Limb (tissue), 2 donors: Measurements from ENCODE around the gene ENC1.

Experiments
- DNase-seq, 2 donors: peaks; one replicate each; pipeline ENCODE4 v3.0.0-alpha.2; 2016; ENCODE audit errors: extremely low spot score in 2 of 2

Gene ENC1

DNA sequence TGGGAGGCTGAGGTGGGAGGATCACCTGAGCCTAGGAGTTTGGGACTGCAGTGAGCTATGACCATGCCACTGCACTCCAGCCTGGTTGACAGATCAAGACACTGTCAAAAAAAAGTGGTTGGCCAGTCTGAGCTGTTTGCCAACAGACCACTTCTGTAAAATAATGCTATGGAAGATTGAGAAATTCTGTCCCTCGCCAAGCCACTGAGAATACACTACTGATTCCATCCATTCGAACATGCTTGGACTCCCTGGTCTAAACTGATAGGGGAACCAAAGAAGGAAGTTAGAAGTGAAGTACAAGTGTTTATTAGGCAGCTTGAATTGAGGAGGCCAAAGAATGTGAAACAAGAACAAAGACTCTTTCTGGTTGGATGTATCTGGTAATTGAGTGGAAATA lies 27.2 kb downstream of the ENC1 start:
- no peak for DNase-seq

DNA sequence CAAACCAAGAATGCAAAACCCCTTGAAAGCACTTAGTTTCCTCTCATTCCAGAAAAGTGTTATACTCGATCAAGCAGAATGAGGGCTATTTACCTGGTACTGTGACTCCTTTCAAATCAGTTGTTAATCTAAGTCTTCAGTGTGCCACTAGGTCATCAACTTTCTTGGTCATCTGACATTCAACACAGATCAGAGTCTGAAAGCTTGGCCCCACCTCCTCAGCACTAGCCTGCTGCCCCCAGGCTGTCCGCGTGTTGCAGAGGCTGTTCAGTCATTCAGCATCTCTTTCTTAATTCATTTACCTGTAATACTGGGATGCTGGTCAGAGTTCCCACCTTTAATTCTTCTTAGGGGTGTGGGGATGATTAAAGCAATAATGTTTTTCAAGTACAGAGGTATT lies 28.5 kb downstream of the ENC1 start:
- no peak for DNase-seq

DNA sequence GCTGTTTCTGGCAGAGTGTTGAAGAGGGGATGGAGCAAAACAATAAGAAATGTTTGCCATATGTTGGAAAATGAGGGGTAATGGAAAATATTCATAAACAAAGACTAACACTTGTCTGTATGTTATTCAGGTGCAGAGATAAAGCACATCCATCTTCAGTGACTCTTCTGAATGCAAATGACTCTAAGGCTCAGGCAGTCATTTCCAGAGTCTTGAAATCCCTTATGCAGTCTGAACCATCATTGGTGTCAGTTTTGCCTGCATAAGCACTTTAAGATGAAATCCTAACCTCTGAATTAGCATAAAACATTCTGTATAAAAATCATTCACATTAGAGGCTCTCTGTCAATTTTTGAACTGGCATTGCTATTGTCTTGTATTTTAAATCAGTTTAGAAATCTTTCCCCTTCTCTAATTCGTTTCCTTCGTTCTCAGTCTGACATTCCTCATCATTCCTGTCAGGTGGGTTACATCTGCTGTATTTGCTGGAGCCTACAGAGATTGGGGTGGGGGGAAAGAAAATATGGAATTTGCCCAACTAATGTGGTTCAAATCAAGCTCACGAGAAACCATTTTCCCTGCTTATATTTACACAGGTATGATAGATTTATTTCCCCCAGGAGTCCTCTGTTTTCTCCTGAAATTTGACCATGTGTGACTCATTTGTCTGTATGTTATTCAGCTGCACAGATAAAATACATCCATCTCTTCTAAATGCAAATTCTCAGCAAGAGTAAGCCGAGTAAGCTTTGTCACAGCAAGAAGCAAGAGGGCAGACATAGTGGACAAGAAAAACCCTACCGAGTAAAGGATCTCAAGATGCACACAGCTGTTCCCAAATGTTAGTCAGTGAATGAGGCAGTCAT lies 31.6 kb downstream of the ENC1 start:
- no peak for DNase-seq

DNA sequence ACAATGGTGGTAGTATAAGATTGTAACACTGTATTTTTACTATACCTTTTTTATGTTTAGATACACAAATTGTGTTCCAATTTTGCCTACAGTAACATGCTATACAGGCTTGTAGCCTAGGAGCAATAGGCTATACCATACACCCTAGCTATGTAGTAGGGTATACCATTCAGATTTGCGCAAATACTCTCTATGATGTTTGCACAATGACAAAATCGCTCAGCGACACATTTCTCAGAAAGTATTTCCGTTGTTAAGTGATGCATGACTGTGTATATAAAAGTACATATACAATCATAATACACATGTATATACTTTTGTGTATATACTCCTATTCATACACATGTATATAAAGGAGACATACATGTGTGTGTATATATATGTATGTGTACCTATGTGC lies 34.8 kb downstream of the ENC1 start:
- DNase-seq, result no peak

DNA sequence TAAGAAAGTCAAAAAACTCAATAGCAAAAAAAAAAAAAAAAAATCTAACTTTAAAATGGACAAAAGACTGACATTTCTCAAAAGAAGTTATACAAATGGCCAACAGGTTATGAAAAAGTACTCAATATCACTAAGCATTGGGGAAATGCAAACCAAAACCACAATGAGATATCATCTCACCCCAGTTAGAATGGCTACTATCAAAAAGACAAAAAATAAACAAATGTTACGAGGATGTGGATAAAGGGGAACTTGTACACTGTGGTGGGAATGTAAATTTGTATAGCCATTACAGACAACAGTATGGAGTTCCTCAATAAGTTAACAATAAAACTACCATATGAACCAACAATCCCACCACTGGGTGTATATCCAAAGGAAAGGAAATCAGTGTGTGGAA lies 37.2 kb downstream of the ENC1 start:
- DNase-seq, result no peak

DNA sequence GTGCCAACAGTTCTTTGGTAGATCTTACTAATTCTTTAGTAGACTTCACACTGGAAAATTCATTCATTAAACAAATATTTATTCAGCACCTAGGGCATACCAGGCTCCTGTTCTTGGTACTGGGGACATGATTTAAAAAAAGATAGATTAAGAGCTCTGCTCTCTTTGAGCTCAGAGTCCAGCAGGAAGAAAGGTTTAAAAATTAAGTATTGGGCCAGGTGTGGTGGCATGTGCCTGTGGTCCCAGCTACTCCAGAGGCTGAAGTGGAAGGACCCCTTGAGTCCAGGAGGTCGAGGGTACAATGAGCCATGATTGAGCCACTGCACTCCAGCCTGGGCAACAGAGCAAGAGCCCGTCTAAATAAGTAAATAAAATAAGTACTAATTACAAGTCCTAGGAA lies 41.4 kb downstream of the ENC1 start:
- DNase-seq, result no peak

DNA sequence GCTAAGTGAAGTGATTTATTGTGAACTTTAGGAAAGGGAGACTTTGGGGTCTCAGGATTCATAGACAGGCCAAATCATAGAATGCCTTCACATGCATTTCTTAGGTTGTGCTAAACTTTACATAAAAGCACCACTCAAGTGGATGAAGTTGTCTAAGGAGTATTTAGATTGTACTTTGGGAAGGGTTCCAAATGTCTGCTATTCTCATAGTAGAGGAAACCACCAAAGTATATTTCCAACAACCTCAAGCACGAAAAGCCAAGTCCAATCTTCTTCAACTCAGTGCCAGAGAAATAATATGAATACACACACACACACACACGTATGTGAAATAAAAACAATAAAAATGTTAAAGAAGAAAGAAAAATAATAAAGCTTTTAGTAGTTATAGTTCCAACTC lies 41.8 kb downstream of the ENC1 start:
- DNase-seq, result no peak

DNA sequence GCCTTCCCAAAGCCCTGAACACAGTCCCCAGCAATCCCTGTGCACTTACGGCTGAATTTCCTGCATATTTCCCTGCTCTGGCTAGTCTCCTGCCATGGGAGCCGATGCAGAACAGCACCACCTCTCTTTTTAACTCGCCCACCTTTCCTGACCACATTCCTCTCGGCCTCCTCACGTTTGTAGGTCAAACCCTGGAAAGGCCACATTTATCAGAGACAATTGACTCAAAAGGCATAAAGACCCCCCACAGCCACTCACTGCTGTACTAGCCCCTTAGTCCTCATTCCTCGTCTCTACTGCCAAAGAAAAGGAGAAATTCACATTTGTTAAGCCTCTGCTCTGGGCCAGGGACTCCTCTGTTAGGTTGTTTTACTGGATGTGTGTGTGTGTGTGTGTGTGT lies 43.6 kb downstream of the ENC1 start:
- DNase-seq, result no peak

DNA sequence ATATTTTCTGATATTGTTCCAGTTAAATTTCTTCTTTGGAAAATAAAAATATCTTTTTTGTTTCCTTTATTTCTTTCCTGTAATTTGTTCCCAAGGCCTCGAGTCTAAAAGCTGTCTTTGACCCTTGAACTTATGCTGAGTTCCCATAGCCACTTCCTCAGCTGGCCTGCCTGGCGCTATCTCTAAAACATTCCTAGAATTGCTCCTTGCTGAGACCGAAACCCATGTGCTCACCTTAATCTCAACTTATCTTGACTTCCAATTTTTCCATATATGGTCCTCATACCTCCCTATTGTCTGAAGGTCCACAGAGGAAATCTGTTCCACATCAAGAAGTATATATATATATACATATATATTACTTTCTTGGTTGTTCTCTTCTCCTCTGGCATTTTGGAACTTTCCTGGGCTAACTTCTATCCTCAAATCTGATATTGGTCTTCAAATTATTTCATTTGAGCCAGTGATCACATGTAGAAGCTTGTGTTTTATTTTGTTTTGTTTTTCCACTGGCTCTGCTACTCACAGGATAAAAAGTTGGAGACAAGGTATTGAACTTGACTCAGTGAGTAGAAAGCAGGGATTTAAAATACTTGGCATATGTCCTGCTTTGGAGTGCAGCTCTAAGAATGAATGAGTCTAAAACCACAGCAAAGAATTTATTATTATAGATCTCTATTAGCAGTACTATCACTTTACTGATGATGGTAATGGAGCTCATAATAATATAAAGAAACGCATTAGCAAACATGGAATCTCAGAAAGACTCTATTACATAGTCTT lies 45.2 kb downstream of the ENC1 start:
- no peak for DNase-seq

DNA sequence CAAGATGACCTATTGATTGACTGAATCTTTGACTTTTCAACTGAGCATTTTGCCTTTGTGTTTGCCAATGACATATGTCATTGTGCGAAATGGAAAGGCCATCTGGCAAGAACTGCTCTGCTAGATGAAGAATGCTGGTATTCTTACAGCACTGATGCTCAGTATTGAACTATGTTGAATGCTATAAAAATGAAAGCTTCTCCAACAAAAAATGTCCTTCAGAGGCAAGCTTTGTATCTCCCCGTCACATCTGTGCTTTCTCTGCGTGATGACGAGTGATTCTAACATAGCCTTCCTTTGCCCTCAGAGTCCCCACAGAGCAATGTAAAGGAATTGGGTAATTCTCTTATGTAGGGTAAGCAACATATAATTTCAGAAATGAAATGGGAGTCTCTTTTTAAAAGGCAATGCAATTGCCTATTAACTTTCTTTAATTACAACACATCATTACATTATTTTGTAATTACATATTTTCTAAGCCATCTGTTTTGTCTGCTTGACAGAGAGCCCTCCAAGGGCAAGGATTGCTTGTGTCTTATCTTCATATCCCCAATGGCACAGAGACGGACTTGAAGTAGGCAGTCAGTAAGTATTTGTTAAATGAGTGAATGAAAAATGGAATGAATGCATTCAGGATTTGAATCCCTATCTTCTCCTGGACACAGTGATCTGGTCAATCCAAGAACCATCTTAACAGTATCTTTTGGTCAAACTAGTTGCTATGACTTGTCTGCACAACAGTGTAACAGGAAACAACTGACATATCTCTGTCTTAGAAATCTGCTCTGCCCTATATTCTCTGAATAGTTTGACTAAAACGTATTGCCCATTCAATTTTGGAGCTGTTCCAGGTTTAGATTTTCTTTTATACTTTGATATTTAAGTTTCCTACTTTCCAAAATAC lies 46.1 kb downstream of the ENC1 start:
- no peak for DNase-seq

DNA sequence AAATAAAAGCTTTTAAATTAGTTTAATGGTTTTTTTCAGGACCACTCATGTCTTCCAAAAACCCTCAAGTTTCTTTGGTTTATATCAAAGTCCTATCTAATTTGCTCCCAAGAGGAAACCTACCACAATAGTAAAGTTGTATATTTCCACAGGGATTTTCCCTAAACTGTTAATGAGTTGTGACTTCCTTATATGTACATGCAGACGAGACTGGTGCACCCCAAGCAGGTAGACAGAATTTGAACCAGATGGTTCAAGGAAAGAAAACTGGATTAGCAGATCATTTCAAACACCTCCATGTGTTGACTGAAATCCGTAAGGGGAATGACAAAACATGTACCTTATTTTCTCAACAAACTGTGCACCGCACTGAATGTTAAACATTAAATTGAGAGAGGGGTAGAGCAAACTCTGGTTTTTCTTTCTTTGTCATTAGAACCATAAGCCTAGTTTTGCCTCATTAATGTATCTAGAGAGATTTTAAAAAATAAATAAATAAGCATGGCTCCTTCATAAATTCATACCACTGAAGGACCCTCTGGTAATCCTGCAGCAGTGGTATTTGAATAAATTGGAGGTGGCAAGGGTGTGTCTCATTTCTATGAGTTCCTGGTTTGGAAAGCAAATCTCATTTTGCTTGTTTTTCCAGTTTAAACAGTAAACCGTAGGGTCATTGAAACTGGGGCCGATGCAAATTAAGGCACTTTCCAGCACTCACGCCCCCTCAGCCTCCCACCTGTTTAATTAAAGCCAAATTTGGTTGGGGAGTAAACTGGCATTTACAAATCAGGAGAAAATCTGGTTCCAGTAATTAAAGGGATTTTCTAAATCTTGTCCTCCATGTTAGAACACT lies 51.1 kb downstream of the ENC1 start:
- no peak for DNase-seq

DNA sequence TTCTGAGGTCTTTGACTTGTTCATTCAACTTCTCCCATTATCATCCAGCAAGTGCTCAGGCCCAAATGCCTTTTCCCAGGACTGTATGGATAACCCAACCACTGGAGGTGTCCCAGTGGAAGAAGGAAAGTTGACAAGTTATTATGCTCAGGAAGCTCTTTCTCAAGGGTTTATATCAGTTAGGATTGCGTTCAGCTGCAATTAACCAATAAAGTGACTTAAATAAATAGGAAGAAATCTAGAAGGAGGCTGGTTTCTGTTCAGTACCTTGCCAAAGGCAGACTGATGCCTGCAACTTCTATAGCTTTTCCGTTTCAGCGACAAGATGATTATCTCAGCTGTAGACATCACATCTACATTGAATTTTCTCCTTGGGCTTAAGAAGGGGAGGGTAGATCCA lies 52.1 kb downstream of the ENC1 start:
- no peak for DNase-seq

DNA sequence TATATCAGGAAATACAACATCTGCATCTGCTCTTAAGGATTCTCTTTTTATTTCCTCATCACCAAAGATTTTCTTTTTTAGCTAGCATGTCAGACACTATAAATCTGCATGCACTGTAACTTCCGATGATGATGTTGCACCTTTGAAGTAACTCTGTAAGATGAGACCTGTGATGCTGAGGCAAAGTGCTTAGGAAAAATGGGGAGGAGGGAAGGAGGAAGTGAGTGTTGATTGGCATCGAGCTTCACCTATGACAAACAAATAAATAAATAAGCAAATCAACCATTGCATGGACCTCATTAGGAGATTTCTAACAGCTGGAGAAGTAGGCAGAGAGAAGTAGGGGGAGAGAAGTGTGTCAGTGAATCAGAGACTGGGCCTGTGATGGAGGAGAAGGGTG lies 52.6 kb downstream of the ENC1 start:
- DNase-seq, result no peak

DNA sequence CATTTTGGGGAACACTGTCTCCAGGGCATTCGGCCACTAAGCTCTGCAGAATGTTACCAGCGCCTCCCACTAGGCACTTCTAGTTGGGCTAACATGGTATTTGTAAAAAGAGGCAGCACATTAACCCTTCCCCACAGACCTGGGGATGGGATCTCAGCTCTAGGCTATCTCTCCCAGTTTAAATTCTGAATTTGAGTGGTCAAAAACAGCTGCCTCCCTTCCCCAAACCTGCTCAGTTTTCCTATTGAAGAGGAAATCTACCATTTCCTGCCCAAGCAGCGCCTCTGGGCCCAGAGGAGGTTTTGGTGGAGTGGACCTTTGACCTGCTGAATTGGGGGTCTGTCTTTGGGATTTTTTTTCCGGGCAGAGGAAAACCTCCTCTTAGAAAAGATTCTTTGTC lies 53.2 kb downstream of the ENC1 start:
- no peak for DNase-seq

DNA sequence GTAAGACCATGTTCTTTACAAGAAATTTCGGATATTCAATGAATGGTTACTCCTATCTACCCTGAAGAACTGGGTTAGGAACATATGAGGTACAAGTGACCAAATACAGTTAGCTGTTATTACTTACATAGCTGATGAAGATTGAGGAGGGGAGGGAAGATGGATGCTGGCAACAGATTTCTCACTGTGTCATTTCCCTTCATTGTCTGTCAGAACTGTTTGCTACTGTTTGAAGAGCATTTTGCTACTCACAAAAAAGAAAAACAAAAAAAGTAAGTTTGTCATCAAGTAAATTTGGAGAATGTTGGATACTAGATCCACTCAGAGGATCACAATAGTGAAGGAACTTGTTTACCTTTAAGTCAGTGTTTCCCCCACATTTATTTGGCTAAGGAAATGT lies 53.7 kb downstream of the ENC1 start:
- DNase-seq, result no peak

DNA sequence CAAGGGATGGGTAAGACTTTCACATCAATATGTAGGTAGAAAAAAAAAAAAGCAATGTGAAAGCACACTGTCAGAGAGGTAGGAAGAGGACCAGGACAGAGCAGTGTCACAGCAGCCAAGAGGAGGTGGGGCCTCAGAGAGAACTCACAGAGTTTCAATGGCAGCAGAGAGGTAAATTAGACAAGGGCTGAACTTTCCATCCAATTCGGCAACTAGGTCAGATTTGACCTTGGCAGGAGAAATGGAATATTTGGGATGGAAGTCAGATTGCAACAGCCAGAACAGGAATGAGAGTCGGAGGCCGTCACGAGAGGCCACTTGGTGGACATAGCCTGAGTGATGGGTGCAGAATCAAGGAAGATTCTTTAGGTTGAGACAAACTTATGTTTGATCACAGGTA lies 57.7 kb downstream of the ENC1 start:
- no peak for DNase-seq

DNA sequence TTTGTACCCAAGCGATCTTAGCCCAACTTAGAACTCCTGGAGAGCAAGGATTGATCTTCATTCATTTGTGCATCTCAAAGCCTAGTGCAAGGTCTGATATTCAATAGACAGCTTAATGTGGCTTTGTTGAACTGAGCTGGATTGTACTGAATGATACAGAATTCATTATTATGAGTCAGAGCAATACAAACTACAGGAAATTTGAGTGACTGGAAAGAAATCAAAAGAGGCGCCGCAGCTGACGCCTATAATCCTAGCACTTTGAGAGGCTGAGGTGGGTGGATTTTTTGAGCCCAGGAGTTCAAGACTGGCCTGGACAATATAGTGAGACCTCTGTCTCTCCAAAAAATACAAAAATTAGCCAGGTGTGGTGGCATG lies 58.6 kb downstream of the ENC1 start:
- no peak for DNase-seq

DNA sequence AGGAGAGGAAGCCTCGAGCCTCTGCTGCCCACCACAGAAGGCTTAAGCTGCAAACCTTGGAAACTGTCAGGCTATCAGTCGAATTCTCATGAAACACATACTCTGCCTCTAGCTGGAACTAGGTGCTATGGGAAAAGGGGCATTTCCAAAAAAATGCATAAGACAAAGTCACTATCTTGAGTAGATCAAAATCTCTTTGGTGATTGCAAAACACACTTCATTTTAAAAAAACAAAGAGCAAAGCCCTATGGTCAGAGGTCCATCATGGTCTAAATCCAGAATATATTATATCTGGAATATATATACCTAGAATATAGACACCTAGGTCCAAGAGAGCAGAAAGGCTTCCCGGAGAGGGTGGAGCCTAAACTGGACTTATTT lies 59.8 kb downstream of the ENC1 start:
- DNase-seq, result no peak

DNA sequence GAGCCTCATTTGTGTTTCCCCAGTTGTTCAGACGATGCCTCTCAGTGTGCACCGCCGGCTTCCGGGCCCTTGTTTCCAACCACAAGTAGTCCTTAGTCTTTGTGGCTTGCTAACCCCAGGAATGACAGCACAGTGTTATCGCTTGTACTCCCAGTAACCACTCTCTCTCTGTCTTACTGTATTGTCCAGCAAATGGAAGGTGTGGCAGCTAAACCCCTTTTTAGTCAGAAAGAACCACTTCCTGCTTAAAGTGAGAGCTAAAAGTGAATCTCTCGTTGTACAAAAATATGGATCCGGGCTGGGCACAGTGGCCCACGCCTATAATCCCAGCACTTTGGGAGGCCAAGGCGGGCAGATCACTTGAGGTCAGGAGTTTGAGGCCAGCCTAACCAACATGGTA lies 61.3 kb downstream of the ENC1 start:
- DNase-seq, result no peak

DNA sequence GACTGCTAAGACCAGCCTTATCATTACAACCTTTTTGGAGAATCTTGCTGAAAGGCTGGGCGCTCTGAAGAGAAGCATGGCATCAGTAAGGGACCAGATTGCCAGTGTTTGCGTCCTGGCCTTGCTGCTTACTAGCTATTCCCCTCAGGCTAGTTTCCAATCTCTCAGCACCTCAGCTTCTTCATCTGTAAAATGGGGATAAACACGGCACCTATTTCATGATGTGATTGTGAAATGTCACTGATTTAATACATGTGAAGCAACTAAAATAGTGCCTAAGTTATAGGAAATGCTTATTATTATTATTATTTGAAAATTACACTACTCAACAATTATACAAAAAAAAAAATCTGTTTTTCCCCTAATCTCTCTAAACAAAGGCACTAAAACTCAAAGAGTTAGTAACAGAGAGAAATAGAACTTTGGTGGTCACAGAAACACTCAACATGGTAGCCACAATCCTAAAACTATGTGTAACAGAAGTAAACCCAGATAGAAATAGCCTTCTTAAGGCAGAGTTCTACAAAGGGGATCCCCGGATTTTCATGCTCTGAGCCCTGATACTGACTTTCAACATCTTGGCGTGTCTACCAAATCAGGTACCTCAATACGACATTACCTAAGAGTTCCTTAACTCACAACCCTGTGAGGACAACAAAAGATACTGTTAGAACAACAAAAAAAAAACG lies 62.0 kb downstream of the ENC1 start:
- DNase-seq, result no peak
